HUES6 (cell line): Measurements from ENCODE around the gene GSTM4.
A peak's percentile ranks its signal among the peaks of the same experiment; 100 is the strongest.
"Not testable (repeated sequence)": the region's sequence is repeated elsewhere in the genome, so short reads cannot be mapped to it uniquely, and the experiment has no call there.

Source experiments
- H3K27ac ChIP-seq: 2 replicates; pipeline ENCODE4 v1.7.0; 2013; ENCODE audit warnings: low read depth, mild to moderate bottlenecking, low read length, inconsistent platforms
- H3K27me3 ChIP-seq: 2 replicates; pipeline ENCODE4 v1.6.1; 2013; ENCODE audit warnings: low read length; ENCODE audit not compliant: control insufficient read depth, insufficient read depth
- H3K36me3 ChIP-seq: 2 replicates; pipeline ENCODE4 v1.6.1; 2013; ENCODE audit warnings: low read length; ENCODE audit not compliant: control insufficient read depth, insufficient read depth
- H3K4me1 ChIP-seq: 2 replicates; pipeline ENCODE4 v1.6.1; 2013; ENCODE audit warnings: low read length; ENCODE audit not compliant: control insufficient read depth, insufficient read depth
- H3K4me3 ChIP-seq: 2 replicates; pipeline ENCODE4 v1.5.1; 2013; ENCODE audit warnings: low read depth, low read length
- H3K9ac ChIP-seq: one replicate; pipeline ENCODE4 v1.6.1; 2013; ENCODE audit warnings: mild to moderate bottlenecking, low read length
- H3K9me3 ChIP-seq: 2 replicates; pipeline ENCODE4 v1.6.1; 2013; ENCODE audit warnings: low read depth, low read length; ENCODE audit not compliant: control insufficient read depth, insufficient read depth

Gene GSTM4

GRCh38 chr1:109671067-109671466 lies 15.2 kb downstream of the GSTM4 start:
- Histone ChIP-seq H3K27me3 (no peaks in the 10 kb centered on the region), H3K4me3 (no peak overlapping the region)

DNA sequence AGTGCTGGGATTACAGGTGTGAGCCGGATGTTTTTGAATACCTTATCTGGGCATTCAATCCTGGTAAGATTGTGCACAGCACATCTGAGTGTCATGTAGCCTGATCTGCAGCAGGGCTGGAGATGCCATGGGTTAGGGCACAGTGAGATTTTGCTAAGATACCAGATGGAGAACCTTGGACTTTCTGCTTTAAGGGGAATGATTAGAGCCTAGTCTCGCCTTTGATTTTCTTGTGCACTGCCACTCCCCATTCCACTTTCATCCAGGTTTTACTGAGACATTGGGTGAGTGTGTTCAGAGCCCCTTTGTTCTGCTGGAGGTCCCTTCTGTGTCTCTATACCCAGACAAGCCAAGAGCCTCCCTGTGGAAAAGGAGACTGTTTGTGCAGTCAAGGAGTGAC lies 18.0 kb downstream of the GSTM4 start:
- H3K9me3 ChIP-seq, H3K36me3 ChIP-seq, H3K4me1 ChIP-seq: not testable (repeated sequence)

More at GRCh38 chr1:109671067-109671466, 15.2 kb downstream of the GSTM4 start:
- H3K36me3 ChIP-seq: no peaks in the 10 kb centered on the region
- peaks cover 9% of the 10 kb centered on the region; the same call in 1 of the 2 replicates for H3K4me1 ChIP-seq
- H3K9me3 ChIP-seq: no peaks in the 10 kb centered on the region
- H3K27ac ChIP-seq: no peak overlapping the region
- H3K9ac ChIP-seq: no peak overlapping the region

GRCh38 chr1:109676683-109677381 lies 20.9 kb downstream of the GSTM4 start:
- H3K27me3 ChIP-seq, H3K4me3 ChIP-seq, H3K9me3 ChIP-seq, H3K9ac ChIP-seq, H3K36me3 ChIP-seq, H3K27ac ChIP-seq, H3K4me1 ChIP-seq: not testable (repeated sequence)

More for the DNA sequence above, 18.0 kb downstream of the GSTM4 start:
- H3K9ac ChIP-seq, H3K27me3 ChIP-seq, H3K4me3 ChIP-seq, H3K27ac ChIP-seq: not testable (repeated sequence)

DNA sequence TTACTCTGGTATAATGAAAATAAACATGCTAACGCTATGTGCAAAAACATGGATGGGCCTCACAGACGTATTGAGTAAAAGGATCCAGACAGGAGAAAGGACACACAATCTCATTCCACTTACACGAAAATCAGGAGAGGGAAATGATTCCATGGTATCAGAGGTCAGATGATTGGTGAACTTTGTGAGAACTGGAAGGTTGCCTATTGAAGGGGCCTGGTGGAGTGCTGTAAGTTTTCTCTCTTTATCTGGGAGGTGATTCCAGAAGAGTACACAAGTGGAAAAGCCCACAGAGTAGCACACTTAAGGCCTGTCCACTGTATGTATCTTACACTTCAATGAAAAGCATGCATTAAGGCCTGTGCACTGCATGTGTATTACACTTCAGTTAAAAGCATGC lies 21.6 kb downstream of the GSTM4 start:
- Histone ChIP-seq H3K4me1 (no peaks in the 10 kb centered on the region), H3K27ac (no peak overlapping the region), H3K9ac (no peak overlapping the region), H3K9me3 (no peaks in the 10 kb centered on the region), H3K4me3 (no peak overlapping the region), H3K36me3 (no peaks in the 10 kb centered on the region), H3K27me3 (no peaks in the 10 kb centered on the region)

- not testable (repeated sequence) for H3K9ac ChIP-seq, H3K4me1 ChIP-seq, H3K9me3 ChIP-seq, H3K36me3 ChIP-seq, H3K27me3 ChIP-seq, H3K4me3 ChIP-seq, H3K27ac ChIP-seq
These were observed 22.7 kb downstream of the GSTM4 start for GRCh38 chr1:109678637-109679036.

- not testable (repeated sequence) for H3K4me3 ChIP-seq
These were observed 28.9 kb downstream of the GSTM4 start for GRCh38 chr1:109684777-109685176.

GRCh38 chr1:109685399-109685798 lies 29.5 kb downstream of the GSTM4 start:
- H3K9me3 ChIP-seq, H3K27me3 ChIP-seq, H3K4me1 ChIP-seq, H3K9ac ChIP-seq, H3K4me3 ChIP-seq, H3K36me3 ChIP-seq, H3K27ac ChIP-seq: not testable (repeated sequence)

More at GRCh38 chr1:109684777-109685176, 28.9 kb downstream of the GSTM4 start:
- H3K27ac ChIP-seq, H3K9ac ChIP-seq, H3K36me3 ChIP-seq, H3K4me1 ChIP-seq, H3K27me3 ChIP-seq, H3K9me3 ChIP-seq: not testable (repeated sequence)

DNA sequence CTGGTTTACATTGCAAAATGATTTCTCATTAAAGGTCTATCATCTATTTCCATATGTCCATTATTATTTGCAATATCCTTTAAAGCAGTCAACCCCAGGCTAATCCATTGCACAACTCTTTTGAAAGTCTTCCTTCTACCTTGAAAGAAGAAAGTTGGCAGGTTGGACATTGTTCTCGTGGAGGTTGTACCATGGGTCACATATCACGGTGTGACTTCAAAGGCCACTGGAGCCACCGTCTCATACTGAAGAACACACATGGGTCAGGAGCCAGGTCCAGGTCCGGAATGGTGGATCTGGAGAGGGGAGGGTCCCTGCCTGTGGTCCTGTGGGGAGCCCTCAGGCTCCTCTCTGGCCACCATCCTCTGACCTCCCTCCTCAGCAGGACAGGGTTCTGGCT lies 30.0 kb downstream of the GSTM4 start:
- not testable (repeated sequence) for H3K4me3 ChIP-seq, H3K36me3 ChIP-seq, H3K4me1 ChIP-seq, H3K27ac ChIP-seq, H3K27me3 ChIP-seq, H3K9ac ChIP-seq, H3K9me3 ChIP-seq

- H3K4me3 ChIP-seq: peak overlapping the region; percentile 71; the same call in 1 of the 2 replicates
- not testable (repeated sequence) for H3K9me3 ChIP-seq, H3K27ac ChIP-seq, H3K27me3 ChIP-seq, H3K9ac ChIP-seq, H3K36me3 ChIP-seq, H3K4me1 ChIP-seq
These were observed 31.2 kb downstream of the GSTM4 start for GRCh38 chr1:109687109-109687508.

GRCh38 chr1:109687641-109688499 lies 32.0 kb downstream of the GSTM4 start, which contains the start of gene GSTM1:
TSS of gene GSTM1 (plus strand) at chr1:109687817. CDS start at chr1:109687874, 57 bp downstream.
- Histone ChIP-seq H3K36me3 (no peaks in the 10 kb centered on the region), H3K27me3 (no peaks in the 10 kb centered on the region), H3K9ac (peak within 1 kb of the TSS; percentile 69), H3K9me3 (no peaks in the 10 kb centered on the region; the same call in 1 of the 2 replicates), H3K4me3 (peak within 1 kb of the TSS; percentile 71), H3K27ac (no peak within 1 kb of the TSS), H3K4me1 (no peaks in the 10 kb centered on the region)

GRCh38 chr1:109689844-109690405 lies 34.0 kb downstream of the GSTM4 start:
- no peak overlapping the region for H3K9ac ChIP-seq
- no peaks in the 10 kb centered on the region for H3K36me3 ChIP-seq
- no peak overlapping the region for H3K4me3 ChIP-seq
- no peaks in the 10 kb centered on the region for H3K27me3 ChIP-seq
- H3K9me3 ChIP-seq: no peaks in the 10 kb centered on the region; the same call in 1 of the 2 replicates
- H3K27ac ChIP-seq: no peak overlapping the region
- no peaks in the 10 kb centered on the region for H3K4me1 ChIP-seq
